Lung microvascular endothelial cell (primary cell): ENCODE data around the gene EHHADH. TPM values are rescaled to one million over a fixed set of nuclear protein-coding genes. Genes with fewer than 3 reads are reported as not detected.
"Not testable (repeated sequence)": the region's sequence is repeated elsewhere in the genome, so short reads cannot be mapped to it uniquely, and the experiment has no call there.

Source experiments
- DNase-seq, 2 donors: peaks; one replicate each; pipeline versions ENCODE4 v3.0.0 to v3.0.0-alpha.2; 2010; ENCODE audit warnings: low read depth in 2 of 2
- total RNA-seq: library from RNA; depleted of rRNA; stranded (reverse); fragments of >200 nt; gene quantifications from 2 replicates; pipeline ENCODE4 v1.2.1, GENCODE V29; 2014

The EHHADH gene
- total RNA-seq, 1 donor from 2014 or later, result 4.0 TPM

GRCh38 chr3:185253133-185253532 lies 716 bp downstream of the EHHADH start:
- DNase-seq, result not testable (repeated sequence)

- DNase-seq, result peak in 1 of 2 donors; percentile 77
Observed at GRCh38 chr3:185251272-185251671, 2.6 kb downstream of the EHHADH start.

- DNase-seq, result no peak
Observed at GRCh38 chr3:185250653-185251052, 3.2 kb downstream of the EHHADH start.

- DNase-seq, result no peak
Observed at GRCh38 chr3:185250247-185250646, 3.6 kb downstream of the EHHADH start.

- DNase-seq, result no peak
Observed at GRCh38 chr3:185242642-185243041, 11.2 kb downstream of the EHHADH start.

- DNase-seq, result no peak
Observed at GRCh38 chr3:185236969-185237368, 16.9 kb downstream of the EHHADH start.

- no peak for DNase-seq
Observed at GRCh38 chr3:185233328-185233727, 20.5 kb downstream of the EHHADH start.

GRCh38 chr3:185226526-185226925 lies 27.3 kb downstream of the EHHADH start:
- DNase-seq, result not testable (repeated sequence)

GRCh38 chr3:185225523-185225922 lies 28.3 kb downstream of the EHHADH start:
- DNase-seq, result peak in 1 of 2 donors; percentile 28

- no peak for DNase-seq
Observed at GRCh38 chr3:185225080-185225479, 28.8 kb downstream of the EHHADH start.

GRCh38 chr3:185221203-185221602 lies 32.6 kb downstream of the EHHADH start:
- DNase-seq, result no peak

- peak; percentile 31 to 33 for DNase-seq
Observed at GRCh38 chr3:185216607-185216958, 37.3 kb downstream of the EHHADH start.

GRCh38 chr3:185215873-185216606 lies 37.8 kb downstream of the EHHADH start:
- peak; percentile 24 to 51 for DNase-seq

- no peak for DNase-seq
Observed at GRCh38 chr3:185212559-185212958, 41.3 kb downstream of the EHHADH start.

- DNase-seq, result no peak
Observed at GRCh38 chr3:185212086-185212485, 41.8 kb downstream of the EHHADH start.

GRCh38 chr3:185210621-185211142 lies 43.2 kb downstream of the EHHADH start:
- DNase-seq, result no peak

- DNase-seq, result no peak
Observed at GRCh38 chr3:185208823-185209222, 45.0 kb downstream of the EHHADH start.

GRCh38 chr3:185207931-185208746 lies 45.7 kb downstream of the EHHADH start:
- DNase-seq, result no peak

- no peak for DNase-seq
Observed at GRCh38 chr3:185207481-185207880, 46.4 kb downstream of the EHHADH start.

GRCh38 chr3:185205865-185206264 lies 48.0 kb downstream of the EHHADH start:
- no peak for DNase-seq

- no peak for DNase-seq
Observed at GRCh38 chr3:185204894-185205293, 49.0 kb downstream of the EHHADH start.

GRCh38 chr3:185200639-185201038 lies 53.2 kb downstream of the EHHADH start:
- peak; percentile 6 to 83 for DNase-seq

GRCh38 chr3:185199671-185200070 lies 54.2 kb downstream of the EHHADH start:
- no peak for DNase-seq
